GM18873 (cell line): ENCODE measurements around the gene DCC.

ENCODE experiments used
- ATAC-seq: cut with Tn5 transposase; IDR thresholded peaks from one replicate; pipeline ENCODE4 v1.9.1; 2021; ENCODE audit warnings: mild to moderate bottlenecking, moderate library complexity, moderate number of reproducible peaks; ENCODE audit not compliant: unreplicated experiment, low FRiP score

Gene DCC

DNA sequence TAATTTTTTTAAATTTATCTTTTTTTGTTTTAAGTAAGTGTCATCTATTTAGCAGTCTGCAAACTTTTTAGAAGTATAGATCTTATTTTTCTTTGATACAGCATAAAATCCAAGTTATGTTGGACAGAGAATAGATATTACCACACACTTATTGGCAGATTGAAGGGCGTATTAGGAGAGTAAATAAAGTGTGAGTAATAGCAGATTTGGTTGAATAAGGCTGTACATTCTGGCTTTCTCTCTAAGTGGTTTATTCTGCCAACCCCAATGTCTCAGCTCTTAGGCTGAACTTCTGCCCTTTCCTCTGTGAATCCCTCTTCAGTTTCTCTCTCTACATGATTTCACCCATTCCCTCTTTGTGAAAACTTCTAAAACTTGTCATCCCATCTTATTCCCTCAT is 651.2 kb downstream of the DCC start:
- no peak for ATAC-seq

GRCh38 chr18:52992041-52992440 is 652.0 kb downstream of the DCC start:
- no peak for ATAC-seq

DNA sequence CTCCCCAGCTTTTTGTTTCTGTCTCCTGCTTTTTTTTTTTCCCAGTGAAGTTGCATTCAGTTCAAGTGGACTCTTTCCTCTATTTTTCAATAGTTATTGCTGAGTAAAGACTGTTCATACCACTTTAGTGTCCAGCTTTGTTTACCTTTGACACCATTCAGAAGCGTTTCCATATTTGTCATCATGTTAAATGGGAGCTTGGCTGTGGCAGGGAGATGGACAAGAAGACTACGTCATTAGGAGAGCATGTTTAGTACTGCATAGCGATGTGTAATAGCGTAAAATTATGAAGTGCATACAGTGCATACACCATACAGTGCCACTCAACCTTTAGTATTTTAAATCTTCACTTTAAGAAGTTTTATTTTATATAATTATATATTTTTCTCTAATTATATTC is 655.9 kb downstream of the DCC start:
- no peak for ATAC-seq

GRCh38 chr18:52999633-53000032 is 659.6 kb downstream of the DCC start:
- ATAC-seq = no peak

DNA sequence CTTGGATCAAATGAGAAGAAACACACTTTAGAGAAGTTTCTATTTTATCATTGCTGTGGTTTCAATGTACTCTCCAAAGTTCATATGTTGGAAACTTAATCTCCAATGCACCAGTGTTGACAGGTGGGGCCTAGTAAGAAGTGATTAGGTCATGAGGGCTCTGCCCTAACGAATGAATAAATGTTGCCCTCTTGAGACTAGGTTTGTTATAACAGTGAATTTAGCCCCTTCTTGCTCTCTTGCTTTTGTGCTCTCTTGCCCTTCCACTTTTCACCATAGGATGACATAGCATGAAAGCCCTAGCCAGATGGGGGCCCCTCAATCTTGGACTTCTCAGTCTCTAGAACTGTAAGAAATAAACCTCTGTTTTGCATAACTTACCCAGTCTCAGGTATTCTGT is 664.8 kb downstream of the DCC start:
- ATAC-seq = no peak

DNA sequence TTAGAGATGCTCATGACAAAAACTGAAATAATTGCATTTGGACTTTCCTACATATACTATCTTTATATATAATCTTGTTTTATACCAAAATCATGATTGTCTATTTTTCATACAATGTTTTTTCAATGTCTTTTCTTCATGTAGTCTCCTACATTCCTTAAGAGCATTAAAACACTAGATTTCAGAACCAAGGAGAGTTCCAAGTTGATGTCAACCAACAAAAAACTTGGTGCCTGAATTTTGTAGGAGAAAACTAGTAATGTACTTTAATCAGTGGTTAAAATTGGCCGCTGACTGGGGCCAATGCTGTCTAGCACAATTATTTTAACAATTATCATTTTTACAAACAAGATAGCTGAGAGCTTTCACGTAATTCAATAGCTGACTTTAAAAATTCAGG is 678.8 kb downstream of the DCC start:
- no peak for ATAC-seq

- no peak for ATAC-seq
Measured at GRCh38 chr18:53025247-53025646, 685.2 kb downstream of the DCC start.

DNA sequence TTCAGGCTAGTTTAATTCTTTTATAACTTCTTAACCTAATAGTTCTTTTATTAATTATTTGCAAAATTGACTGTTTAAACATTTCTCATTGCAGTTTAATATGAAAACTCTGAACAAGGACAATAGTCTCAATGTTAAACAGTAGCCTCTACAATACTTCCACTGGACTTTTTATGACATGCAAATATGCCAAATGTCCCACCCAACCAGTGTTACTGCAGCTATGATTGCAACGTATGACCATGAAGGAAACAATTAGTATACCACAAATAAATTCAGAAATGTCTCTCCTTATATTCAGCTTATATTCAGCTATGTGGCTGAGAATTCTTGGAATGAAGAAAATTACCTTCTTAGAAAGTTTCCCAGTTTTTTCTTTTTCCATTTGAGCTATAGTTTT is 688.6 kb downstream of the DCC start:
- ATAC-seq = no peak

DNA sequence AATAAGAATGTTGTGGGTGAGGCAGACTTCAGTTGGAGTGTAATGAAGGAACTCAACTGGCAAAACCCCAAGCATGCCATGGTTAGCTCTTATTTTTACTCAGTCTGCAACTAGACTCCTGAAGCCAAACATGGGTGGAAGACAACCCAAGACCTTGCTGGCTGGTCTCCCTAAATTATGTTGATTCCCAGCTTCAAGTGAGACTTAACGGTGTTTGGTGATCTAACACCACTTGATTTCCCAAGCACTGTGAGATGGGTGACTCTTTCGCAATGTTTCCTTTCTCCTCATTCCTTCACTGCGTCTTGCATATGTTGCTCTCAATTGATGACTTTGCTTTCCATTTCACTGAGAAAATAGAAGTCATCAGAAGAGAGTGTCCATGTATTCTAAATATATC is 693.1 kb downstream of the DCC start:
- no peak for ATAC-seq

DNA sequence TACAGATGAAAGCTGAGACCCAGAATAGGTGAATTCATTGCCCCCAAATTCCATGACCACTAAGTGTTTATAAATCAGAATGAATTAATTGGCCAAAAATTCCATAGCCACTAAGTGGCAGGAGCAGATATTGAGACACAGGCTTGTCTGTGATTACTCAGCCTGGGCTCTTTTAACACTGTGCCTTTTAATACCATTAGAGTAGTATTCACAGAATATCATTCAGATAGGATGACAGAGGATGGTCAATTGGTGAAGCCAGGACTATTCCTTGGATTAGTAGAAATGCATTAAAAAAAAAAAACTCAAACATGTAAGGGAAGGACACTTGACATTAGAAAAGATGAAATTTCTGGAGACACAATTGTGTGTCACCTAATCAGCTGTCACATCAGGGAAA is 698.6 kb downstream of the DCC start:
- ATAC-seq = no peak

GRCh38 chr18:53040286-53040685 is 700.3 kb downstream of the DCC start:
- no peak for ATAC-seq

GRCh38 chr18:53056064-53056463 is 716.1 kb downstream of the DCC start:
- no peak for ATAC-seq

DNA sequence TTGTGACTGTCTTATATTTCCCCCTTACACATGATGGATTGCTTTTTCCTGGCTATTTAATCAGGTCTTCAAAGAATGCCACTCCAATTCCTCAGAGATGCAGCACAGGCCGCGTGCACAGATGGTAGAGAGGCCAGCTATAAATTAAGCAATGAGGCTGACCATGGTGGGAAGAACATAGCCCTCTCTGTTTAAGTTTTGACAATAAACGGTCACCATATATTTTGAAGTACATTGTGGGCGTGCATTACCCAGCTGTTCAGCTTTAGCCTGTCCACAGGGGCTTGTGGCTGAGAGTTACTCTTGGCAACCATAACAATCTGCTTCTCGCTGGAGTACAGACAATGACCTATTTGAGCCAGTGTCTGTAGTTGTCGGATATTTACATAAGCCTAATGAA is 730.8 kb downstream of the DCC start:
- ATAC-seq = no peak

GRCh38 chr18:53080687-53081086 is 740.7 kb downstream of the DCC start:
- no peak for ATAC-seq

- ATAC-seq = no peak
Measured at GRCh38 chr18:53093636-53094035, 753.6 kb downstream of the DCC start.

- no peak for ATAC-seq
Measured at GRCh38 chr18:53101536-53102105, 761.6 kb downstream of the DCC start.

- ATAC-seq = no peak
Measured at GRCh38 chr18:53114441-53114840, 774.4 kb downstream of the DCC start.

- no peak for ATAC-seq
Measured at GRCh38 chr18:53115876-53116585, 776.0 kb downstream of the DCC start.

GRCh38 chr18:53117851-53118250 is 777.9 kb downstream of the DCC start:
- ATAC-seq = no peak

DNA sequence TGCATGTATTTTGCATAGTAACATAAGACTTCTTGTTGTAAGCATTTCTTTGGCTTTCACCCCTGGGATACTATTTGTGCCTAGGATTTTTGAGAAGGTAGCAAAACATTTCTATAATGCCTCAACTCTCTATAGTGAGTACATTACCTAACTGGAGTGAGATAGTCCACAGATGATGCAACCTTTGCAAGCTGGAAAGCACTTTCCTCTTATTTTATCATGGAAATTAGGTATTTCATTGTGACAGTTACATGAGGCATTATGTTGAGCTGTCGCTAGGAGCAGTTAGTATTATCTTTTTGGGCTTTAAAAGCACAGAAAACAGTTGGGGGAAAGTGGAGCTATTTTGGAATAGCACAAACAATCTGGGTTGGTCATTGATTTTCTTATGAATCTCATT is 786.2 kb downstream of the DCC start:
- no peak for ATAC-seq

GRCh38 chr18:53131001-53131400 is 791.0 kb downstream of the DCC start:
- no peak for ATAC-seq

DNA sequence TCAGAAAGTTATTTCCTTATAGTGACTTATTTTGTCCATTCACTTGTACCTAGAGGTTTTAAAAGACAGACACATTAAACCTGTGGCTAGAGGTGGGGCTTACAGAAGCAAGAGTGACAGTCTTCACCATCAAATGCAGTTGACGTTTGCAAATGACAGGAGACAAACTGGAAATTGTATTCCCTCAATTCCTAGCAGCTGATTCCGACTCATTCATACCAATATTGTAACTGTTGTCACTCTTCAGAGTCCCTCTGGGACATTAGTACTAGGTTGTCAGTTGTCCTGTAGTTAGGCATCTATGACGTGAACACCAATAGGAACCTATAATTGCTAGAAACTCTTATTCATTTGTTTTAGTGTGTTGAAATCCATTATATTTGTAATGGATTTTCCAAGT is 794.7 kb downstream of the DCC start:
- no peak for ATAC-seq

- no peak for ATAC-seq
Measured at GRCh38 chr18:53135654-53136053, 795.7 kb downstream of the DCC start.
